D341Med (cell line): ENCODE results near the gene FAM72C.
"Not testable (repeated sequence)": the region's sequence is repeated elsewhere in the genome, so short reads cannot be mapped to it uniquely, and the experiment has no call there.

Experiments
- DNase-seq: peaks from one replicate; pipeline ENCODE4 v3.0.0; 2012; ENCODE audit warnings: low spot score

Gene FAM72C

DNA sequence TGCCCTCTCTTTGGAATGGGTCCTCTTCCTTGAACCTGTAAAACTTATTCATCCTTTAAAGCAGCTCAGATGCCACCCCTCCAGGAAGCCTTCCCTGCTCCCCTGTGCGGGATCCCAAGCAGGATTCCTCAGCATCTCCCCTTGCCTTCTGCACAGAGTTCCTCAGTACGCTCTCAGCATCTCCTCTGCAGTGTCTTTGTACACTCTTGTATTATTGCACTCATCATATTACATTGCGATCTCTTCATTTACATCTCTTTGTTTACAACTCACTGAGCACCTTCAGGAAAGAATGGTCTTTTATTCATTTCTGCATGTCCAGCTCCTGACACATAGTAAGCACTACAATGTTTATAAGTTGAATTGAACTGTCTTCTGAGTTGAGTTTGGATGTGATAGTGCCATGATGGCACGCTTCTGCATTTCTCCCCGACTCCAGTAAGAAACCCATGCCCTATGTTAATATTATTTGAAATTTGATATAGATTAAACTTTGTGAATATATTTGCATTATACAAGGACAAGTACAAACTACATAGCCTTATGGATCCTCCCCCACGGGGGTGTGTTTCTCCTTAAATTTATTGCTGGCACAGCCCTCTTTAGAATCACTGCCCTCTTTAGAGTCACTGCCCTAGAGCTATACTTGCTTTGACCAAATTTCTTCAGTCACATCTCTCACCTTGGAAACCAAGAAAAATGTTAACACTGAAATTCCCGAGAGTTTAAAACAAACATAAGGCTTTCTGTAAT, 13.1 kb upstream of the FAM72C start:
- DNase-seq, result not testable (repeated sequence)

DNA sequence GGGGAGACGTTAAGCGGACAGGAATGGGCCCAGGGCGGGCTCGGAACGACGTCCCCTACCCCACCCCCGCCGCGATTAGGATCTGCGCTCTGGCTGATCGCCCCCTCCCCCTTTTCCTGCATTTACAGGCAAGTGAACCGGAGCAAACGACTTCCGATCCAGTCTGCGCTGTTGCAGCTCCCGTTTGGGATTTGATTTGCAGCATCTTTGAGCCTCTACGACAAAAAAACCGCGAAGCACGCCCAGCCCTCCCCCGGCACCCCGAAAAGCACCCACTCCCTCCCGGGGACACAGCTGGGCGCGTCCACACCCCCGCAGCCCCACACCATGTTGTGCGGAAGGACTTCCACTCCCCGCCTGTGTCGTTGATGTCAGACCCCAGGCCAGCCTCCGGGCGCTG, 2.6 kb upstream of the FAM72C start:
- DNase-seq, result not testable (repeated sequence)

DNA sequence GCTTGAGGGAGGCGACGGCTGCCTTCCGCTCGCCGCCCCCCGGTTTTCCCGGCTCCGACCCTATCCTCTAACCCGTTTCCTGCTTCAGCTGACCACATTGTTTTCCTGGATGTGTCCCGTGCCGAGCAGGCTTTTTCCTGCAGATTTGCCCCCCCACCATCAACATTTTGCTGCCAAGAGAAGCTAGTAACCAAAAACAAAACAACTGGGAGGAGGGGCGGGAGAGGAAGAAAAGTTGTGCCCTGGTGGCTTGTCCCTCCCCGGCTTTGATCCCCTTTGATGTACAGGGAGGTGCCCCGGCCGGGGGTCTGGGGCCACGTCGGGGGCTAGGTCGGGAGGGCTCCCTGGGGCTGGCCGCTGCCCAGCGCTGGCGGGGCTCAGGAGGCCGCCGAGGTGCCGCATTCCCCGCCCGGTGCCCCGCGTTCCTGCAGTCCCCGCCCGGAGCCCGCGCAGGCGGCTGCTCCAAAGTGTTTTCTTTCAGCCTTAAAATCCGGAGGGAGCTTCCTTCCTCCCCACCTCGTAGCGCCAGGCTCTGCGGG, 2.2 kb upstream of the FAM72C start:
- DNase-seq, result not testable (repeated sequence)

DNA sequence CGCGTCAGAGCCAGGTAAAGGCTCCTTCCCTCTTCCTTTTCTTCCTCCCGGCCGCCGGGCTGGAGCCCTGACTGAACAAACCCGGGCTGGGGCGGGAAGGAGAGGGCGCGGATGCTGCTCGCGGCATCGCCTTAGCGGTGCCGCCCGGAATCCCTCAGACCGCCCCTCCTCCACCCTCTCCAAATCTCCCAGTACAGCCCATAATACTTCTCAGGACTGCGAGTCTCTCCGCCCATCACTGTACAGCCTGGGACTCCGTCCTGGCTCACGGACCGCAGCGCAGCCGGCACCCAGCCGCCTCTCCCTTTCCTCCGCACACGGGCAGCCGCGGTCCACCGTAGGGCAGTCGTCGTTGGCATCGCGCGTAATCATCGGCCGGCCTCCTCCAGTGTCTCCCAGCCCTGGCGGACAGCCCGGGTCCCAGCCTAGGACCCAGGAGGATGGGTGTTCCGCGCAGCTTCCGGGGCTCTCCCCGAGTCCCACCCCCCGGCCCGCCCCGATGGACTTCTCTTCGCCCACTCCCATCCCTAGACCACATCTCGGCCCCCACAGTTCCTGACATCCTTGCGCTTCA, 1.1 kb upstream of the FAM72C start:
- not testable (repeated sequence) for DNase-seq

DNA sequence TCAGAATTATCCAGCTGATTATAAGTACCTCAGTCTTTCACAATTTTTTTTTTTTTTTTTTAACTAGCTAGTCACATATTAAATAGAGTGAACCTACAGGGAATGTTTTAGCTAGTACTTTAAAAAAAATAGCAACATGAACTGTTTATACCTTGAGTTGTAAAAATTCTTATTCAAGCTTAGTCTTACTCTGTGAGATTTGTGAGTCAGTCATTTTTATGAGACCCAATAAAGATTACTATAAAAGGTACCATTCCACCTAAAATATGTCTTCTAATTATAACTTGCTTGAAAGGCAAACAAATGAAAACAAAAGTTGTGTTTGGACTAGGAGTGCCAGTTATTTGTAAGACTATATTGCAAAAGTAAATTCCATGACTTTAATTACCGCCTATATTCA, 5.9 kb downstream of the FAM72C start:
- not testable (repeated sequence) for DNase-seq

DNA sequence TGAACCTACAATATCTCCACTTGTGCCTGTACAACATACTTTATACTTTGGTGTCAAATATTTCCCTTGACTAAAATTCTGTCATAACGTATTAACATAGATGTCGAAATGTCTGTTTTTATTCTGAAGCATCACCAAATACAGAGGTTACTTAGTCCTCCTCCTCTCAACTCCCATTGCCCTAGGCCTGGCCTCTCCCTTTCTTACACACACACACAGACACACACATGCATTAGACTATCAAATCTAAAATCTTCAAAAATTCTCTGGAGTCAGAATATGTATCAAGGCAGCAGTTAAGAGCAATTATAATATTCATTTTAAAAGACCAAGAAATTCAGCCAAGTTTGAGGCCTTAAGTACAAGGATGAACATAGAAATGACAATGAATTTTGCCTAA, 7.5 kb downstream of the FAM72C start:
- not testable (repeated sequence) for DNase-seq

DNA sequence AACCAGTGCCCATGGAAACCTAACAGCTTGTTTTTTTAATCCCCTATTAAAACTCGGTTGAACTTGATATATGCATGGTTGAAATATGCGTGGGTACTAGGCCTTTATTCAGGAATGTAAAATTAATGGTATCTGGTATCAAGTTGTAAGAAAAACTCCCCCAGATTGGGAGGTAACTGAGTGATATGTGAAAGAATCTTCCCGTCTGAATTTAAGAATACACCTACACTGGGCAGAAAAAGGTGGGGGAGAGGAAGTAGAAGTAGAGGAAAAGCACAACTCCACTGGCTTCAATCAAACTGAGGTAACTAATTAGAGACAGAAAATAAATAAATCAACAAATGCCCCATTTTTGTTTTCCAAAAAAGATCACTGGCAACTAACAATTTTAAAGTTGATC, 15.9 kb downstream of the FAM72C start:
- DNase-seq, result not testable (repeated sequence)

DNA sequence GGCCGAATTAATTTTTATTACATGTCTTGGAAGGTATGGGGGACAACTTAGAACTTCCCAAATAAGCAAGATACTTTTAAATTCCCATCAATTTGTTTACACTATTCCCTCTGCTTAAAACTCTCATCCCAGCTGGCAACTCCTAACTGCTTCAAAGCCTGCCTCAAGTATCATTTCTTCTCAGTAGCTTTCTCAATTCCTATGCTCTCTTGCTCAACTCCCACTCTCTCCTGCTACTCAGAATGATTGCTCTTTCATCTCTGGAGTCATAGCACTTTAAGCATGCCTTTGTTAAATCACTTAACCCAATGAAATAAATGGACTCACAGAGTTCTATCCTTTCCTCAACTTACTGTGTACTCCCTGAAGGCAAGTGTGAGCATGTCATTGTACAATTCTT, 18.9 kb downstream of the FAM72C start:
- DNase-seq, result not testable (repeated sequence)

DNA sequence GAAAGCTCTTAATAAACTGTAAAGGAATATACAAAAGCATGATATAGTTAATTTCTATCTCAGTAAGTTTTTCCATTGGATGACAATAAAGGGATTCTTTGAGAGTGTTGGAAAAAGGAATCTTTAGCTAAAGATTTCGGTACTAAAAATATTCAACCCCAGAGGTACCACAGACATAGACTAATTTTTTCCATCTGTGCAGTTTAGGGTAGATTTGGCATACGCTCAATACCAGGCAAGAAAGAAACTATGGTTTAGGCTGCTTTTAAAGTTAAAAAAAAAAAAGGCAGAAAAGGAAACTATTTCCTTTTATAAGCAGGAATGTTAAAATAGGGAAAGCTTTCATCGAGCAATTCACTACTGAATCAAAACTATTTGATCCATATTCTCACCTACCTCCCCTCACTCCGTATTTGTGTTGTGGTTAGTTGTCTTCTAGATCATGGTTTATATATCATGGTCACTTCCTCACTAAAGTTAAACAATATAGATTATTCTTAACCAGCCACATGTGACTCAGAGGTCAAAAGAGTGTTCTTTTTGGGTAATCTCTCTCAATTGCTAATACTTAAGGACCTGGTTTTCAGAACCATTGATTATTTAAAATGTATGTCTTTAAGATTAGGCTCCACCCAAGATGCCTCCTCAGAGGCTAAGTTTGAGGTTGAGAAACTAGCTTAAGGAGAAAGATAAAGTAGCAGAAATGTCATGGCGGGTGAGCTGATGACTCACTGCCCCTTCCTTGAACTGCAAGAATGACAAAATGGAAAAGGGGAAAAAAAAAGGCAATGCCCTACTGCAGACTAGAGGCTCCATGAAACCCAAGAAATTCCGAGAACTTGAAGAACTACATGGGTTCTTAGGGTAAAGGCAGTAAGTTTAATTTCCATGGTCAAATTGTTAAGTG, 20.0 kb downstream of the FAM72C start:
- not testable (repeated sequence) for DNase-seq

DNA sequence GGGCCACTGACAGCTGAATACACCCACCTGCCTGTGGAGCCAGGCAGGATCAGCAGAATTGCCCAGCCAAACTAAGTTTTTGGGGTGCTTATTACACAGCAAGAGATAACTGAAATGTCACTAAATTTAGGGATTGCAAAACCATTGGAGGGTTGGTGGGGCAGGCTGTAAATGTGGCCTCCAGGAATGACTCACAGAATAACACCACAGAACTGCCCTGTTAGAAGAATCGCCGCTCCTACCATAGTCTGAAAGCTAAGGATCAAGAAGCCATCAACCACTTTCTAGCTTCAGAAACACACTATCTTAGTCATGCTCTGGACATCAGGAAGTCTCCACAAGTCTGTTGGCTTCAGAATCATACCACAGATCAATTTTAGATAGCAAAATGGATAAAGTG, 24.0 kb downstream of the FAM72C start:
- not testable (repeated sequence) for DNase-seq

DNA sequence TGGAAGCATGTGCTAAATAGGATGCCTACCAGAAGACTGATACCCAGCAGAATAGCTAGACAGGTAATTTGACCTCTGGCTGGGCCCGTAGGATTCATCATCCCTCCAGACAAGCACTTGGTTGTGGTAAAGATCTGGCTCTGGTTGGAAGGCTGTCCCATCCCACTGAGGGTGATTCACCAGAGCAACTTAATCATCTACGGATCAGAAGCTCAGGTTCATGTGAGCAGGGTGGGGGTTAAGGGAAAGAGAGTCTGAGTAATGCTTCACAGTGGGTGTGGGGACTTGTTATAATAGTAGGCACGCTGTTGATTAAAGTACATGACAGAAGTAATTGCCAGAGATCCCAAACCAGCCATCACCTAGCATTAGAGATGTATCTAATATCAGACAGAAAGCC, 26.5 kb downstream of the FAM72C start:
- not testable (repeated sequence) for DNase-seq

DNA sequence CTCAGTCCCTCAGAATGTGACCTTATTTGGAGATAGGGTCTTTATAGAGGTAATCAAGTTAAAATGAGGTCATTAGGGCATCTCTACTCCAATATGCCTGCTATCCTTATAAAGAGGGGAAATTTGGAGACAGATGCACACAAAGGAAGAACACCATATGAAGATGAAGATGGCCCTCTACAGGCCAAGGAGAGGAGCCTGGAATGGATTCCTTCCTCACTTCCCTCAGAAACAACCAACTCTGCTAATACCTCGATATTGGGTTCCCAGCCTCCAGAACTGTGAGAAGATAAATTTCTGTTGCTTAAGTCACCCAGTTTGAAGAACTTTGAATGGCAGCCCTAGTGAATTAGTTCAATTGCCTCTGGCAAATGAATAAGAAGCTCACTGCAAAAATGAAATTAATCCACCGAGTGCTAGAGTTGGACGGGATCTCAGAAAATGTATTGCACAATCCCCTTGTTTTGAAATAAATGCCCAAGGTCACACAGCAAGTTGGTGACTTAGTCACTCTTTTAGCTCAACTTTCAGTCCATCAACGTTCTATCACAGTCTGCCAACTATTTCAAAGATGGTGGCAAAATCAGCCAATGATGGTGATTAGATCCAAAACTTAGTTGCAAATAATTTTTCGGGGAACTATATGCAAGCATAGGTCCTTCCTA, 27.1 kb downstream of the FAM72C start:
- not testable (repeated sequence) for DNase-seq

DNA sequence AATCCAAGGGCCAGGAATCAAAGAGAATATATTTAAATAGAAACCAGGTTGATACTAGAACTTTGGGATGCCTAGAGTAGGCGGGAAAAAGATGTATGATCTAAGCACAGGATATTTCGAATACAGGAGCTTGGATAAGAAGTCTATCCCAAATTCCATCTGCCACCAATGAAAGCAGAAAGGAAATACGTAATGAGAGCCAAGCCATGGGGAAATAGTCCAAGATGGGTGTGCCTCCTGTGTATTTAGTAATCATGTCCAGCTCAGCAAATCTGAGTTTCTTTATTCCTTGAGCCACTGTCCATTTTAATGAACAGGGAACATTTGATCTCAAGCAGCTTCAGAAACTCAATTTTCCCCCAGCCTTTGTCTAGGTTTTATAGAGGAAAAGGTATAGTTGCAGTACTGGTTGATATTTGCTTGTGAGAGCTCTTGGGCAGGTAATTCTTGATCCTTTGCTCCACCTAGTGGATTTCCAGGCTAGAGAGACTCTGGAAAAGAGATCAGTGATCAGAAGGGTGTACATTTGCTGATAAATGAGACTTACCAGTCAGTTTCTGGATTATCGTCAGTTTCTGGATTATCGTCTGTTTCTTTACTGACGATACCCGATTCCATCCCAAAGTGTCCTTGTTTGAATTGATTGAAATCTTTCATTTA, 28.3 kb downstream of the FAM72C start:
- DNase-seq, result not testable (repeated sequence)

DNA sequence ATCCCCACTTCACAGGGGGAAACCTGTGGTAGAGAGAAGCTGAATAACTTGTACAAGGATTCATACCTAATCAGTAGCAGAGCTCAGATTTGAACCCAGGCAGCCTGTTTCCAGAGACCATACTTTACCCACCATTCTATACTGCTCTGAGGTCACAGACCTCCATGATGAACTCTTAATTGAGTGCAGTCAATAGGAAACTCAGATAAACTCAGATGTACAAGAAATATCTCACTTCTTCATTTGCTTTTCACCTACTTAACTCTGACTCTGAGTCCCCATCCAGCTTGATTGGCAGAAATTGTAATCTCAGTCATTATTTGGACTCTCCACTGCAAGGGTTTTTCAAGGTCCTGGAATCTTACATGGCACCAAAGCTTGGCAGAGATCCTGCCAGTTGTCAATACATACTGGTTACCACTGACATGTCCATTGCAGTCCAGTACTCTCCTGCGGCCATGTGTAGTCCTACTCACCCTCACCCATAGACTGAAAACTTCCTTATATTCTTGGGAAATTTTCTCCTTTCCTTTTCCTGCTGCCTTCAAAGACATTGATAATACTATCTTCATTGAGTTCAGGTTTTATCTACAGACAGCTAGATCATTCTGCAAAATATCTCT, 29.4 kb downstream of the FAM72C start:
- DNase-seq, result not testable (repeated sequence)

DNA sequence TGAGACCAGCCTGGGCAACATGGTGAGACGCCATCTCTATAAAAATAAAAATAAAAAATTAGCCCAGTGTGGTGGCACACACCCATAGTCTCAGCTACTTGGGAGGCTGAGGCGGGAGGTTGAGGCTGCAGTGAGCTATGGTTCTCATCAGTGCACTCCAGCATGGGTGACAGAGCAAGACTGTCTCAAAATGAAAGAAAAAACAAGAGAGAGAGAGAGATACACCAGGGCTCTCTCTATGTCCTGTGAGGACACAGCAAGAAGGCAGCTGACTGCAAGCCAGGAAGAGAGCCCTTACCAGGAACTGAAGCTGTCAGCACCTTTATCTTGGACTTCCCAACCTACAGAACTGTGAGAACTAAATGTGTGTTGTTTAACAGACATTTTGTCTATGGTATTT, 32.1 kb downstream of the FAM72C start:
- DNase-seq, result not testable (repeated sequence)

DNA sequence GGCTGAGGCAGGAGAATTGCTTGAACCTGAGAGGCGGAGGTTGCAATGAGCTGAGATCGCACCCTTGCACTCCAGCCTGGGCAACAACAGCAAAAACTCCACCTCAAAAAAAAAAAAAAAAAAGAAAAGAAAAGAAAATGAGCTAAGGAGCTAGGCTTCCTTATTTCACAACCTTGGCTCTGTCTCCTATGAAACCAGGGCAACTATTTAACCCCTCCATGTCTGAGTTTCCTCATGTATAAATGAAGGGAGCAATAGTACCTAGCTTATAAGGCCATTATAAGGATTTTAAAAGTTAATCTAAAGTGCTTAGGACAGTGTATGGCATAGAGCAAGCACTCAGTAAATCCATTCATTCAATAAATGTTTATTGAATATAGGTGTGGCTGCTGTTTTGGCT, 32.9 kb downstream of the FAM72C start:
- DNase-seq, result not testable (repeated sequence)

DNA sequence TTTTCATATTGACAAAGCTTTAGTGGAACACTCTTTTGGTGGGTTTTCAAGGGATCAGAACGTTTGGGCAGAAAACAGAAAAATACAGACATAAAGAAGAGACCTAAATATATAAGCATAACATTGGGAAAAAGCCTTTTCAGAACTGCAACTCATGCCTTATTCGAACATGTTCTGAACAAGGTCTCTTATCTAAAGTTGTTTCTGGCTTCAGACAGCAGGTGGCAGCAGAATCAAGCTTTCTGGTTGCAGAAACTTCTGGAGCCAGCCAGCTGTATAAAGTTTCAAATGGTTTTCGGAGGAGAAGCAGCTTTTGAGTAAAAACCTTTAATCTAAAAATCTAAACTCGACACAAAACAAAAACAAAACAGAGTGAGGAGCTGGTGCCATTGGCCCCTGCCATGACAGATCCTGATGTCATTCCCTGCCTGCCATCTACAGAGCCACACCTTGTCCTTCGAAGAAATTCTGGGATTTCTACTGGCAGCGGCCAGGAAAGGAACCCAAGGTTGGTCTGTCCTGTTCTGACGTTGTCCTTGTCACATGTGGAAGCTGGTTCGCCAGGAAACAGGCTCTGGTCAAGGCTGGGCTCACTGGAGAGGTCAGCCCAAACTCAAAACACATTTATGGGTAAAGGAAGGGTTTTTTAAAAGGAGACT, 35.2 kb downstream of the FAM72C start:
- not testable (repeated sequence) for DNase-seq

DNA sequence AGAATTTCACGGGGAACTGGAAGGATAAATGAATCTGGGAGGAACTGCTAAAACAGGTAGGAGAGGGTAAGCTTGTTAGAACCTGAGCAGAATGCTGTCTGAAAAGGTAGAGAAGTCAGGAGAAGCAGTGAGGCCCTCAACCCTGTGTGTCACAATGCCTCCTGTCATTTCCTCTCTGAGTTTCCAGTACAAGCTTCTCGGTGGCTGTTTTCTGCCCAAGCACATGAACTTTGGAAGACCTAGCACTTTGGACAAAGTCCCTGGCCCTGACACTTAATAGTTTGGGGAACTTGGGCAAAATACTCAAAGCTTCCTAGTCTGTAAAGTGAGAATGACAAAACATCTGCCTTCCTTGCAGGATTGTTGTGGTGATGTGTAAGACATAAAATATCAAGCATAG, 52.7 kb downstream of the FAM72C start:
- not testable (repeated sequence) for DNase-seq

DNA sequence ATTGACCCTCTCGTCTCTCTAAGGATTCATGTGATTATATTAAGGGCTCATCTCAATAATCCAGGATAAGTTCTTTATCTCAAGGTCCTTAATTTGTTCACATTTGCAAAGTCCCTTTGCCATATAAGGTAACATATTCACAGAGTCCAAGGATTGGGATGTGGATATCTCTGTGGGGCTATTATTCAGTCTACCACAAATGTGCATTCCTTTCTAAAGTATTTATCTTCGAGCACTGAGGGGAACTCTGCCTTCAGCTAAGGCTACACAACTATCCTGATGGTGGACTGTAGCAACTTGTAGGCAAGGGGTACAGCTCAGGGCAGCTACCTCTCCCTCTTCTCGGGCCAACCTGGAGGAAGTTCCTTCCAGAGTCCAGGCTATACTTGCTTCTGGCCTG, 53.2 kb downstream of the FAM72C start:
- DNase-seq, result not testable (repeated sequence)

DNA sequence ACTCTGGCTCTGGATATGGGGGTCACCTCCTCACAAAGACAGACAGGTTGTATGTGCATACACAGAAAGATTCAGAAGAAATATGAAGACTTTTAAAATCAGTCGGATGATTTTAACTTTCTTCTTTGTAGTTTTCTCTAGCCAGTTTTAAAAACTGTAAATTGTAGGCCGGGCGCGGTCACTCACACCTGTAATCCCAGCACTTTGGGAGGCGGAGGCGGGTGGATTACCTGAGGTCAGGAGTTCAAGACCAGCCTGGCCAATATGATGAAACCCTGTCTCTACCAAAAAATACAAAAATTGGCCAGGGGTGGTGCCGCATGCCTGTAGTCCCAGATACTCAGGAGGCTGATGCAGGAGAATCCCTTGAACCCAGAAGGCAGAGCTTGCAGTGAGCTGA, 58.1 kb downstream of the FAM72C start:
- not testable (repeated sequence) for DNase-seq
